Liver (tissue), 3 donors: ENCODE measurements around the gene TCEAL5.

ENCODE experiments used
- CTCF ChIP-seq: fragments of 150-350 bp; IDR thresholded peaks from 2 replicates; pipeline ENCODE4 v1.5.1; 2017; ENCODE audit warnings: improper control_type of control experiment, low read depth, low read length; ENCODE audit not compliant: missing input control
- EGR1 ChIP-seq, 2 donors: IDR thresholded peaks; 2 replicates each; pipeline ENCODE4 v1.6.1; 2016 to 2018; ENCODE audit warnings: antibody characterized with exemption in 2 of 2, low read depth in 2 of 2
- FOXA2 ChIP-seq: IDR thresholded peaks from 2 replicates; pipeline ENCODE4 v1.6.1; 2016; ENCODE audit warnings: antibody characterized with exemption
- HNF4A ChIP-seq, 2 donors: conservative IDR thresholded peaks; 2 replicates each; pipeline ENCODE4 v1.6.1; 2016; ENCODE audit warnings: antibody characterized with exemption in 2 of 2, mild to moderate bottlenecking in 2 of 2
- JUND ChIP-seq, 2 donors: IDR thresholded peaks; 2 replicates each; pipeline ENCODE4 v1.6.1; 2016; ENCODE audit warnings: antibody characterized with exemption in 2 of 2
- MAX ChIP-seq: IDR thresholded peaks from 2 replicates; pipeline ENCODE4 v1.6.1; 2016; ENCODE audit warnings: antibody characterized with exemption
- RAD21 ChIP-seq, 2 donors: IDR thresholded peaks; 2 replicates each; pipeline ENCODE4 v1.6.1; 2016; ENCODE audit warnings: antibody characterized with exemption in 2 of 2, mild to moderate bottlenecking in 2 of 2
- REST ChIP-seq: IDR thresholded peaks from 2 replicates; pipeline ENCODE4 v1.6.1; 2016; ENCODE audit warnings: antibody characterized with exemption, mild to moderate bottlenecking
- RXRA ChIP-seq, 2 donors: IDR thresholded peaks; 2 replicates each; pipeline ENCODE4 v1.6.1; 2017 to 2018; ENCODE audit warnings: antibody characterized with exemption in 2 of 2, mild to moderate bottlenecking in 1 of 2
- SP1 ChIP-seq: IDR thresholded peaks from 2 replicates; pipeline ENCODE4 v1.6.1; 2018; ENCODE audit warnings: antibody characterized with exemption, mild to moderate bottlenecking
- TAF1 ChIP-seq: conservative IDR thresholded peaks from 2 replicates; pipeline ENCODE4 v1.6.1; 2016; ENCODE audit warnings: antibody characterized with exemption, mild to moderate bottlenecking
- YY1 ChIP-seq: IDR thresholded peaks from 2 replicates; pipeline ENCODE4 v1.6.1; 2016; ENCODE audit warnings: antibody characterized with exemption, mild to moderate bottlenecking
- donor health status: healthy.
- donor health status: healthy.

GRCh38 chrX:103249805-103250204 is 26.7 kb downstream of the TCEAL5 start:
- TF ChIP-seq CTCF (no peak), EGR1 (IDR thresholded peaks at IDR 0.05; ENCODE audit: low read depth in 2 of 2) (no peak), HNF4A (conservative IDR thresholded peaks at IDR 0.05) (no peak), RAD21 (IDR thresholded peaks at IDR 0.05) (no peak), FOXA2 (no peak), SP1 (no peak), YY1 (no peak), JUND (IDR thresholded peaks at IDR 0.05) (no peak), MAX (no peak), REST (no peak), TAF1 (no peak), RXRA (IDR thresholded peaks at IDR 0.05) (no peak)
